Activated T-cell treated with anti-CD3 and anti-CD28 coated beads, Interleukin-2, amount 50 U/mL, for 72 hours (primary cell): ENCODE measurements around the gene SCIN. TPM values are rescaled to one million over a fixed set of nuclear protein-coding genes. Genes with fewer than 3 reads are reported as not detected.

Experiments used
- ATAC-seq, 2 donors: fragments of 150-1000 bp; cut with Tn5 transposase; replicated peaks in 1 of 2; 2 replicates each; pipeline ENCODE4 v1.10.0; 2021; ENCODE audit warnings: moderate library complexity in 2 of 2, mild to moderate bottlenecking in 1 of 2
- DNase-seq, 2 donors: peaks; one replicate each; pipeline ENCODE4 v3.0.0; 2021 to 2022; ENCODE audit warnings: mixed read lengths in 1 of 2
- H3K27ac Mint-ChIP-seq: one replicate; pipeline ENCODE4 v1.8.0; 2022; ENCODE audit warnings: mild to moderate bottlenecking, moderate library complexity, mixed read lengths
- H3K27me3 Mint-ChIP-seq: one replicate; pipeline ENCODE4 v1.8.0; 2022; ENCODE audit warnings: low read depth, mixed read lengths
- H3K36me3 Mint-ChIP-seq, 2 donors: one replicate each; pipeline ENCODE4 v1.8.0; 2022; ENCODE audit warnings: mixed read lengths in 2 of 2, mild to moderate bottlenecking in 1 of 2; ENCODE audit not compliant: insufficient read depth in 2 of 2
- H3K4me1 Mint-ChIP-seq: one replicate; pipeline ENCODE4 v1.8.0; 2022; ENCODE audit warnings: low read depth, mixed read lengths
- H3K4me3 Mint-ChIP-seq, 2 donors: one replicate each; pipeline ENCODE4 v1.8.0; 2022; ENCODE audit warnings: mild to moderate bottlenecking in 2 of 2, mixed read lengths in 2 of 2, moderate library complexity in 2 of 2
- H3K9me3 Mint-ChIP-seq, 2 donors: one replicate each; pipeline ENCODE4 v1.8.0; 2022; ENCODE audit warnings: mixed read lengths in 2 of 2
- total RNA-seq, 2 donors: library from RNA; stranded (reverse); gene quantifications; one replicate each; pipeline ENCODE4 v1.2.3, GENCODE V29; 2022

SCIN gene
- total RNA-seq, 2 donors from 2014 or later, result 0.10 to 0.14 TPM

- ATAC-seq, result no peak
- H3K36me3 Mint-ChIP-seq, result no peaks in the 10 kb centered on the region
- H3K4me1 Mint-ChIP-seq, result no peaks in the 10 kb centered on the region
- DNase-seq, result no peak
- no peak overlapping the region for H3K27ac Mint-ChIP-seq
- H3K27me3 Mint-ChIP-seq, result peaks cover 8% of the 10 kb centered on the region
- H3K9me3 Mint-ChIP-seq, result peaks cover 1 to 6% of the 10 kb centered on the region in 2 donors
- H3K4me3 Mint-ChIP-seq, result no peak overlapping the region
Measured at GRCh38 chr7:12601302-12601869, 30.9 kb downstream of the SCIN start.

GRCh38 chr7:12607134-12607533 lies 36.6 kb downstream of the SCIN start:
- H3K27ac Mint-ChIP-seq, result no peak overlapping the region
- H3K4me3 Mint-ChIP-seq, result no peak overlapping the region
- ATAC-seq (no peak), DNase-seq (no peak)
- H3K27me3 Mint-ChIP-seq, result peaks cover 3% of the 10 kb centered on the region
- H3K9me3 Mint-ChIP-seq, result peaks cover 1% of the 10 kb centered on the region in 2 donors
- H3K4me1 Mint-ChIP-seq, result no peaks in the 10 kb centered on the region
- no peaks in the 10 kb centered on the region for H3K36me3 Mint-ChIP-seq

- DNase-seq (no peak), ATAC-seq (no peak)
- no peaks in the 10 kb centered on the region for H3K9me3 Mint-ChIP-seq
- H3K4me3 Mint-ChIP-seq, result no peak overlapping the region
- peaks cover 10% of the 10 kb centered on the region for H3K27me3 Mint-ChIP-seq
- no peak overlapping the region for H3K27ac Mint-ChIP-seq
- H3K36me3 Mint-ChIP-seq, result no peaks in the 10 kb centered on the region
- no peaks in the 10 kb centered on the region for H3K4me1 Mint-ChIP-seq
Measured at GRCh38 chr7:12609561-12609960, 39.0 kb downstream of the SCIN start.

- Mint-ChIP-seq H3K4me1 (no peaks in the 10 kb centered on the region), H3K4me3 (no peak overlapping the region), H3K36me3 (no peaks in the 10 kb centered on the region), H3K9me3 (no peaks in the 10 kb centered on the region), H3K27me3 (peaks cover 10% of the 10 kb centered on the region), H3K27ac (no peak overlapping the region)
- ATAC-seq (no peak), DNase-seq (no peak)
Measured at GRCh38 chr7:12610899-12611298, 40.4 kb downstream of the SCIN start.

- H3K4me3 Mint-ChIP-seq, result no peak overlapping the region
- H3K36me3 Mint-ChIP-seq, result no peaks in the 10 kb centered on the region
- H3K27ac Mint-ChIP-seq, result no peak overlapping the region
- H3K27me3 Mint-ChIP-seq, result peaks cover 10% of the 10 kb centered on the region
- ATAC-seq (no peak), DNase-seq (no peak)
- H3K4me1 Mint-ChIP-seq, result no peaks in the 10 kb centered on the region
- no peaks in the 10 kb centered on the region for H3K9me3 Mint-ChIP-seq
Measured at GRCh38 chr7:12612622-12613021, 42.1 kb downstream of the SCIN start.

- Mint-ChIP-seq H3K9me3 (no peaks in the 10 kb centered on the region), H3K27me3 (no peaks in the 10 kb centered on the region), H3K4me3 (no peak overlapping the region), H3K27ac (no peak overlapping the region), H3K36me3 (no peaks in the 10 kb centered on the region), H3K4me1 (no peaks in the 10 kb centered on the region)
- no peak for DNase-seq
- ATAC-seq, result no peak
Measured at GRCh38 chr7:12619461-12620069, 49.0 kb downstream of the SCIN start.

GRCh38 chr7:12620371-12620770 lies 49.9 kb downstream of the SCIN start:
- peaks cover under 1% of the 10 kb centered on the region for H3K27me3 Mint-ChIP-seq
- H3K27ac Mint-ChIP-seq, result peak overlapping the region; percentile 21
- no peak for DNase-seq
- H3K4me1 Mint-ChIP-seq, result no peaks in the 10 kb centered on the region
- H3K36me3 Mint-ChIP-seq, result no peaks in the 10 kb centered on the region
- H3K4me3 Mint-ChIP-seq, result no peak overlapping the region
- no peaks in the 10 kb centered on the region for H3K9me3 Mint-ChIP-seq
- no peak for ATAC-seq

- Mint-ChIP-seq H3K4me1 (no peaks in the 10 kb centered on the region), H3K4me3 (no peak overlapping the region), H3K27me3 (peaks cover 15% of the 10 kb centered on the region), H3K27ac (no peak overlapping the region), H3K9me3 (no peaks in the 10 kb centered on the region), H3K36me3 (no peaks in the 10 kb centered on the region)
- ATAC-seq (no peak), DNase-seq (no peak)
Measured at GRCh38 chr7:12623223-12623622, 52.7 kb downstream of the SCIN start.

GRCh38 chr7:12623885-12624498 lies 53.5 kb downstream of the SCIN start:
- peaks cover 16% of the 10 kb centered on the region for H3K27me3 Mint-ChIP-seq
- DNase-seq (no peak), ATAC-seq (no peak)
- H3K4me3 Mint-ChIP-seq, result no peak overlapping the region
- no peaks in the 10 kb centered on the region for H3K9me3 Mint-ChIP-seq
- no peaks in the 10 kb centered on the region for H3K36me3 Mint-ChIP-seq
- H3K4me1 Mint-ChIP-seq, result no peaks in the 10 kb centered on the region
- no peak overlapping the region for H3K27ac Mint-ChIP-seq

GRCh38 chr7:12625836-12626235 lies 55.3 kb downstream of the SCIN start:
- Mint-ChIP-seq H3K4me1 (no peaks in the 10 kb centered on the region), H3K27ac (no peak overlapping the region), H3K36me3 (no peaks in the 10 kb centered on the region), H3K27me3 (peaks cover 16% of the 10 kb centered on the region), H3K4me3 (no peak overlapping the region), H3K9me3 (no peaks in the 10 kb centered on the region)
- ATAC-seq, result no peak
- no peak for DNase-seq

GRCh38 chr7:12629816-12630512 lies 59.4 kb downstream of the SCIN start:
- H3K4me1 Mint-ChIP-seq, result no peaks in the 10 kb centered on the region
- H3K36me3 Mint-ChIP-seq, result no peaks in the 10 kb centered on the region
- no peak for ATAC-seq
- peaks cover 16% of the 10 kb centered on the region for H3K27me3 Mint-ChIP-seq
- H3K4me3 Mint-ChIP-seq, result no peak overlapping the region
- no peaks in the 10 kb centered on the region for H3K9me3 Mint-ChIP-seq
- no peak overlapping the region for H3K27ac Mint-ChIP-seq
- DNase-seq, result no peak

GRCh38 chr7:12630513-12630819 lies 59.9 kb downstream of the SCIN start:
- Mint-ChIP-seq H3K4me1 (no peaks in the 10 kb centered on the region), H3K27ac (no peak overlapping the region), H3K36me3 (no peaks in the 10 kb centered on the region), H3K27me3 (peaks cover 14% of the 10 kb centered on the region), H3K4me3 (no peak overlapping the region), H3K9me3 (no peaks in the 10 kb centered on the region)
- DNase-seq (no peak), ATAC-seq (no peak)

GRCh38 chr7:12633582-12633981 lies 63.1 kb downstream of the SCIN start:
- Mint-ChIP-seq H3K36me3 (no peaks in the 10 kb centered on the region), H3K9me3 (no peaks in the 10 kb centered on the region), H3K27ac (no peak overlapping the region), H3K27me3 (no peaks in the 10 kb centered on the region), H3K4me1 (peaks cover 10% of the 10 kb centered on the region), H3K4me3 (no peak overlapping the region)
- DNase-seq (no peak), ATAC-seq (no peak)
